ENCODE measurements around the gene PLA2G2E. TPM values are rescaled to one million over a fixed set of nuclear protein-coding genes. Genes with fewer than 3 reads are reported as not detected.

PLA2G2E gene
- total and polyA plus RNA-seq, 8 donors: not detected

- intact Hi-C loops (cut with DNase I; ENCODE audit: low total_unique reads): no loop called here
- H3K4me3 ChIP-seq: no peak overlapping the region
Measured at GRCh38 chr1:19964542-19964941, 41.1 kb upstream of the PLA2G2E start.

GRCh38 chr1:19963636-19964035 lies 40.2 kb upstream of the PLA2G2E start:
- no peak overlapping the region for H3K4me3 ChIP-seq
- no peaks in the 10 kb centered on the region for H3K36me3 ChIP-seq
- intact Hi-C loops (cut with DNase I; ENCODE audit: low total_unique reads): no loop called here
- DNase-seq: no peak
- peaks cover 0 to 7% (median 3%) of the 10 kb centered on the region in 4 donors for H3K9me3 ChIP-seq
- no peak for TF ChIP-seq POLR2A (IDR thresholded peaks at IDR 0.05)
- TF ChIP-seq EP300 (IDR thresholded peaks at IDR 0.05): no peak
- no peak for TF ChIP-seq CTCF (IDR thresholded peaks at IDR 0.05)
- TF ChIP-seq POLR2AphosphoS5 (IDR thresholded peaks at IDR 0.05): no peak
- 90 to 97% (median 95%) methylated on average over 4 of the region's 4 CpGs for WGBS, 5 donors
- H3K4me1 ChIP-seq: no peaks in the 10 kb centered on the region
- H3K27me3 ChIP-seq: peaks cover 0 to 18% (median 0%) of the 10 kb centered on the region in 3 donors
- no peak overlapping the region for H3K27ac ChIP-seq

More at GRCh38 chr1:19964542-19964941, 41.1 kb upstream of the PLA2G2E start:
- Histone ChIP-seq H3K9me3 (peaks cover 0 to 7% (median 3%) of the 10 kb centered on the region in 4 donors), H3K27ac (no peak overlapping the region), H3K4me1 (no peaks in the 10 kb centered on the region), H3K27me3 (peaks cover 0 to 20% (median 0%) of the 10 kb centered on the region in 3 donors), H3K36me3 (no peaks in the 10 kb centered on the region)
- 58 to 93% (median 76%) methylated on average over 2 of the region's 2 CpGs for WGBS, 5 donors
- TF ChIP-seq CTCF (IDR thresholded peaks at IDR 0.05) (no peak), POLR2AphosphoS5 (IDR thresholded peaks at IDR 0.05) (no peak), POLR2A (IDR thresholded peaks at IDR 0.05) (no peak), EP300 (IDR thresholded peaks at IDR 0.05) (no peak)
- no peak for DNase-seq

GRCh38 chr1:19960591-19960990 lies 37.2 kb upstream of the PLA2G2E start:
- H3K27ac ChIP-seq: no peak overlapping the region
- no peaks in the 10 kb centered on the region for H3K4me1 ChIP-seq
- DNase-seq: no peak
- intact Hi-C loops (cut with DNase I; ENCODE audit: low total_unique reads): no loop called here
- peaks cover 0 to 7% (median 3%) of the 10 kb centered on the region in 4 donors for H3K9me3 ChIP-seq
- 45 to 60% (median 57%) methylated on average over 5 of the region's 5 CpGs for WGBS, 5 donors
- no peak for TF ChIP-seq POLR2A (IDR thresholded peaks at IDR 0.05)
- no peak for TF ChIP-seq EP300 (IDR thresholded peaks at IDR 0.05)
- no peak for TF ChIP-seq CTCF (IDR thresholded peaks at IDR 0.05)
- TF ChIP-seq POLR2AphosphoS5 (IDR thresholded peaks at IDR 0.05): no peak
- peaks cover 0 to 18% (median 0%) of the 10 kb centered on the region in 3 donors for H3K27me3 ChIP-seq
- no peak overlapping the region for H3K4me3 ChIP-seq
- H3K36me3 ChIP-seq: no peaks in the 10 kb centered on the region

GRCh38 chr1:19957779-19958178 lies 34.4 kb upstream of the PLA2G2E start:
- Histone ChIP-seq H3K36me3 (no peaks in the 10 kb centered on the region), H3K27me3 (peaks cover 0 to 21% (median 0%) of the 10 kb centered on the region in 3 donors), H3K27ac (no peak overlapping the region), H3K4me3 (no peak overlapping the region), H3K9me3 (peaks cover 0 to 13% (median 2%) of the 10 kb centered on the region in 4 donors), H3K4me1 (no peaks in the 10 kb centered on the region)
- no peak for DNase-seq
- WGBS, 5 donors: 53 to 70% (median 65%) methylated on average over 4 of the region's 4 CpGs
- TF ChIP-seq POLR2AphosphoS5 (IDR thresholded peaks at IDR 0.05) (no peak), POLR2A (IDR thresholded peaks at IDR 0.05) (no peak), CTCF (IDR thresholded peaks at IDR 0.05) (no peak), EP300 (IDR thresholded peaks at IDR 0.05) (no peak)
- intact Hi-C loops (cut with DNase I; ENCODE audit: low total_unique reads): no loop called here

Measured in stomach (tissue), 9 donors.